Measurements from ENCODE around the gene SP5. TPM values are rescaled to one million over a fixed set of nuclear protein-coding genes. Genes with fewer than 3 reads are reported as not detected.

SP5 gene
- total RNA-seq, 2 donors from 2014 or later = 0.78 TPM; not detected in 1

GRCh38 chr2:170701011-170701410 is 14.1 kb upstream of the SP5 start:
- WGBS, 2 donors = 75 to 85% methylated on average over 4 of the region's 4 CpGs

GRCh38 chr2:170703776-170704476 is 11.2 kb upstream of the SP5 start:
- Histone ChIP-seq H3K27ac (no peak overlapping the region), H3K4me1 (no peaks in the 10 kb centered on the region), H3K4me3 (no peak overlapping the region), H3K27me3 (no peaks in the 10 kb centered on the region), H3K9me3 (no peaks in the 10 kb centered on the region), H3K36me3 (replicated peaks in 1 of 2; ENCODE audit: insufficient read depth in 1 of 2, low read depth in 2 of 2) (no peaks in the 10 kb centered on the region)
- ATAC-seq = no peak
- no peak for DNase-seq
- TF ChIP-seq POLR2A (IDR thresholded peaks at IDR 0.05) = no peak
- TF ChIP-seq CTCF (IDR thresholded peaks at IDR 0.05) = no peak
- intact Hi-C loops (cut with DNase I) = no loop called here
- WGBS, 2 donors = 77 to 78% methylated on average over 4 of the region's 4 CpGs

More at GRCh38 chr2:170701011-170701410, 14.1 kb upstream of the SP5 start:
- no peak for DNase-seq
- H3K9me3 ChIP-seq = no peaks in the 10 kb centered on the region
- H3K36me3 ChIP-seq (replicated peaks in 1 of 2; ENCODE audit: insufficient read depth in 1 of 2, low read depth in 2 of 2) = no peaks in the 10 kb centered on the region
- no peak for ATAC-seq
- H3K27ac ChIP-seq = no peak overlapping the region
- no peak overlapping the region for H3K4me3 ChIP-seq
- intact Hi-C loops (cut with DNase I) = no loop called here
- H3K4me1 ChIP-seq = peaks cover 3% of the 10 kb centered on the region
- H3K27me3 ChIP-seq = no peaks in the 10 kb centered on the region
- no peak for TF ChIP-seq CTCF (IDR thresholded peaks at IDR 0.05)
- no peak for TF ChIP-seq POLR2A (IDR thresholded peaks at IDR 0.05)

- DNase-seq (no peak), ATAC-seq (no peak)
- Histone ChIP-seq H3K4me3 (no peak overlapping the region), H3K27me3 (no peaks in the 10 kb centered on the region), H3K27ac (no peak overlapping the region), H3K4me1 (peaks cover 16% of the 10 kb centered on the region), H3K36me3 (replicated peaks in 1 of 2; ENCODE audit: insufficient read depth in 1 of 2, low read depth in 2 of 2) (no peaks in the 10 kb centered on the region), H3K9me3 (no peaks in the 10 kb centered on the region)
- intact Hi-C loops (cut with DNase I) = no loop called here
- 59 to 62% methylated on average over 16 of the region's 16 CpGs for WGBS, 2 donors
- TF ChIP-seq POLR2A (IDR thresholded peaks at IDR 0.05) (no peak), CTCF (IDR thresholded peaks at IDR 0.05) (no peak)
These were observed 7.0 kb upstream of the SP5 start for GRCh38 chr2:170707821-170708795.

- no peaks in the 10 kb centered on the region for H3K9me3 ChIP-seq
- WGBS, 2 donors = 82 to 93% methylated on average over 1 of the region's 1 CpG
- DNase-seq (no peak), ATAC-seq (no peak)
- intact Hi-C loops (cut with DNase I) = no loop called here
- no peak overlapping the region for H3K27ac ChIP-seq
- H3K4me1 ChIP-seq = peaks cover 37% of the 10 kb centered on the region
- TF ChIP-seq POLR2A (IDR thresholded peaks at IDR 0.05) (no peak), CTCF (IDR thresholded peaks at IDR 0.05) (no peak)
- H3K4me3 ChIP-seq = no peak overlapping the region
- H3K27me3 ChIP-seq = peaks cover 0 to 8% of the 10 kb centered on the region in 2 donors
- no peaks in the 10 kb centered on the region for H3K36me3 ChIP-seq (replicated peaks in 1 of 2; ENCODE audit: insufficient read depth in 1 of 2, low read depth in 2 of 2)
These were observed 4.5 kb upstream of the SP5 start for GRCh38 chr2:170710609-170710979.

Data from body of pancreas (tissue), 4 donors.